22Rv1 (cell line): ENCODE results near the gene AP1B1.

Experiments
- H3K27ac ChIP-seq: fragments of 450-650 bp; 2 replicates; pipeline ENCODE4 v1.5.1; 2017
- CTCF ChIP-seq: fragments of 450-650 bp; IDR thresholded peaks from 2 replicates; pipeline ENCODE4 v1.5.1; 2017; ENCODE audit warnings: mild to moderate bottlenecking
- ZFX ChIP-seq: fragments of 450-650 bp; IDR thresholded peaks from 2 replicates; pipeline ENCODE4 v1.6.1; 2017; ENCODE audit warnings: antibody characterized with exemption, borderline replicate concordance

AP1B1 gene

GRCh38 chr22:29334696-29335344 is 53.5 kb downstream of the AP1B1 start:
- no peak overlapping the region for H3K27ac ChIP-seq
- TF ChIP-seq ZFX (no peak), CTCF (no peak)

- no peak overlapping the region for H3K27ac ChIP-seq
- TF ChIP-seq ZFX = no peak
- no peak for TF ChIP-seq CTCF
These were observed 54.2 kb downstream of the AP1B1 start for GRCh38 chr22:29334148-29334547.

GRCh38 chr22:29332886-29333496 is 55.4 kb downstream of the AP1B1 start:
- TF ChIP-seq CTCF = no peak
- no peak for TF ChIP-seq ZFX
- H3K27ac ChIP-seq = no peak overlapping the region

GRCh38 chr22:29331658-29332300 is 56.6 kb downstream of the AP1B1 start:
- no peak overlapping the region for H3K27ac ChIP-seq
- TF ChIP-seq ZFX (no peak), CTCF (no peak)

- no peak overlapping the region for H3K27ac ChIP-seq
- TF ChIP-seq CTCF (no peak), ZFX (no peak)
These were observed 57.2 kb downstream of the AP1B1 start for GRCh38 chr22:29331213-29331612.

- TF ChIP-seq ZFX (no peak), CTCF (no peak)
- no peak overlapping the region for H3K27ac ChIP-seq
These were observed 57.6 kb downstream of the AP1B1 start for GRCh38 chr22:29330753-29331152.

- H3K27ac ChIP-seq = no peak overlapping the region
- no peak for TF ChIP-seq ZFX
- TF ChIP-seq CTCF = no peak
These were observed 58.1 kb downstream of the AP1B1 start for GRCh38 chr22:29330291-29330690.
